Endothelial cell of umbilical vein (primary cell): ENCODE results near the gene RAI1. TPM values are rescaled to one million over a fixed set of nuclear protein-coding genes. Genes with fewer than 3 reads are reported as not detected.

Experiments used
- BruUV-seq: library from RNA; stranded (reverse); fragments of 400-500 nt; replicated peaks from 2 replicates; lab custom pipeline; 2021; lab: Mats Ljungman, UMichigan
- CTCF ChIA-PET: fragments of 300-600, 350-600 bp; sonication (Branson Sonifier 250); formaldehyde crosslinking; loops from one replicate; lab custom pipeline; 2021; ENCODE audit warnings: antibody characterized with exemption, inconsistent platforms; lab: Charles Lee
- POLR2A ChIA-PET: fragments of 300-600, 350-600 bp; sonication (Branson Sonifier 250); formaldehyde crosslinking; loops from one replicate; lab custom pipeline; 2021; ENCODE audit warnings: antibody characterized with exemption, inconsistent platforms; lab: Charles Lee
- DNase-seq: peaks from one replicate; pipeline ENCODE4 v3.0.0-alpha.2; 2011; ENCODE audit warnings: low read depth, low spot score
- FAIRE-seq: peaks from 2 replicates; lab custom pipeline; 2011; peaks lifted over from hg19 to GRCh38; lab: Jason Lieb, UNC
- H2AFZ ChIP-seq: 2 replicates; pipeline ENCODE4 v1.6.0; 2012; ENCODE audit warnings: low read depth, low read length, control low read depth, inconsistent platforms
- H3K27ac ChIP-seq: 2 replicates; pipeline ENCODE4 v1.5.1; 2011; ENCODE audit warnings: low read depth, mild to moderate bottlenecking, control low read depth, low read length, moderate library complexity; ENCODE audit not compliant: insufficient read depth
- H3K27me3 ChIP-seq, 2 experiments: 2 replicates each; pipeline versions ENCODE4 v1.6.0 to v1.6.1; 2011; ENCODE audit warnings: low read length in 2 of 2, mixed read lengths in 1 of 2; ENCODE audit not compliant: control insufficient read depth in 2 of 2, insufficient read depth in 2 of 2
- H3K36me3 ChIP-seq, 2 experiments: 2 replicates in 1 of 2; 3 replicates in 1 of 2; pipeline ENCODE4 v1.5.1; 2011; ENCODE audit warnings: low read length in 2 of 2, mild to moderate bottlenecking in 1 of 2, moderate library complexity in 1 of 2; ENCODE audit not compliant: control insufficient read depth in 2 of 2, insufficient read depth in 2 of 2; ENCODE audit errors: extremely low read depth in 1 of 2
- H3K4me1 ChIP-seq: 3 replicates; pipeline ENCODE4 v1.5.1; 2011; ENCODE audit warnings: mild to moderate bottlenecking, low read length; ENCODE audit not compliant: control insufficient read depth, insufficient read depth; ENCODE audit errors: extremely low read depth
- H3K4me2 ChIP-seq: 2 replicates; pipeline ENCODE4 v1.6.1; 2011; ENCODE audit warnings: low read length, control low read depth, mixed read lengths; ENCODE audit not compliant: insufficient read depth
- H3K4me3 ChIP-seq, 3 experiments: fragments of 200-600 bp in 1 of 3; sonication (generic), shearing (Covaris generic) in 1 of 3; replicated peaks in 1 of 3; 2 replicates each; pipeline ENCODE4 v1.5.1; 2011 to 2016; ENCODE audit warnings: control low read depth in 3 of 3, low read length in 3 of 3, mild to moderate bottlenecking in 2 of 3, inconsistent platforms in 1 of 3, low read depth in 1 of 3, moderate library complexity in 1 of 3; ENCODE audit not compliant: insufficient read depth in 1 of 3
- H3K79me2 ChIP-seq: 2 replicates; pipeline ENCODE4 v1.6.0; 2012; ENCODE audit warnings: low read length, inconsistent platforms; ENCODE audit not compliant: control insufficient read depth, insufficient read depth
- H3K9ac ChIP-seq: replicated peaks from 2 replicates; pipeline ENCODE3; 2011; ENCODE audit warnings: low read length, control low read depth; ENCODE audit not compliant: insufficient read depth; ENCODE audit errors: extremely low read depth
- H3K9me1 ChIP-seq: replicated peaks from 3 replicates; pipeline ENCODE4 v1.6.0; 2011; ENCODE audit warnings: mild to moderate bottlenecking, low read length; ENCODE audit not compliant: control insufficient read depth, insufficient read depth; ENCODE audit errors: extremely low read depth
- H3K9me3 ChIP-seq: replicated peaks from 2 replicates; pipeline ENCODE4 v1.5.1; 2012; ENCODE audit warnings: low read length, inconsistent platforms; ENCODE audit not compliant: control insufficient read depth, insufficient read depth
- H4K20me1 ChIP-seq: replicated peaks from 2 replicates; pipeline ENCODE3; 2011; ENCODE audit warnings: mild to moderate bottlenecking, low read length; ENCODE audit not compliant: control insufficient read depth, insufficient read depth; ENCODE audit errors: extremely low read depth
- EZH2 ChIP-seq: IDR thresholded peaks from 2 replicates; pipeline ENCODE4 v1.6.1; 2012; ENCODE audit warnings: borderline replicate concordance, low read depth, mild to moderate bottlenecking, moderate library complexity, low read length, inconsistent platforms; ENCODE audit not compliant: severe bottlenecking
- FOS ChIP-seq: IDR thresholded peaks from 2 replicates; pipeline ENCODE4 v1.6.1; 2011; ENCODE audit warnings: mild to moderate bottlenecking, low read length, moderate library complexity, borderline replicate concordance; ENCODE audit not compliant: insufficient read depth
- GATA2 ChIP-seq: IDR thresholded peaks from 2 replicates; pipeline ENCODE4 v1.7.0; 2011; ENCODE audit warnings: low read depth, mild to moderate bottlenecking, moderate library complexity, mixed read lengths, low read length; ENCODE audit not compliant: insufficient read length, insufficient read depth
- JUN ChIP-seq: IDR thresholded peaks from 2 replicates; pipeline ENCODE4 v1.6.1; 2011; ENCODE audit warnings: borderline replicate concordance, low read depth; ENCODE audit not compliant: insufficient read length, insufficient read depth
- MYC ChIP-seq: IDR thresholded peaks from one replicate; pipeline ENCODE4 v1.6.1; 2011; ENCODE audit warnings: mild to moderate bottlenecking, low read depth, low read length
- POLR2A ChIP-seq: IDR thresholded peaks from 2 replicates; pipeline ENCODE4 v1.6.1; 2012; ENCODE audit warnings: low read depth, mild to moderate bottlenecking, control low read depth, low read length
- POLR2AphosphoS5 ChIP-seq: IDR thresholded peaks from 2 replicates; pipeline ENCODE4 v1.6.1; 2012; ENCODE audit warnings: low read depth, mild to moderate bottlenecking, control low read depth, low read length, moderate library complexity; ENCODE audit not compliant: insufficient read depth
- dilution Hi-C: fragments of 300-500 bp; cut with MboI; formaldehyde crosslinking; loops from one replicate; pipeline ENCODE4 v1.15.0; 2019; ENCODE audit warnings: low sequenced_read_pairs; ENCODE audit not compliant: extremely low pct_ligation_motif_present
- intact Hi-C: fragments of 100-400 bp; cut with micrococcal nuclease; formaldehyde crosslinking; loops from one replicate; pipeline ENCODE4 v1.10.0; 2022
- polyA plus RNA-seq, 4 experiments: library from polyadenylated mRNA; depleted of rRNA in 3 of 4; stranded (reverse) in 3 of 4; unstranded in 1 of 4; fragments of >200 nt; gene quantifications; 2 replicates each; pipeline versions ENCODE4 v1.2.1 to v1.2.3, GENCODE V29; 2011 to 2012; ENCODE audit warnings: missing spikeins in 1 of 4
- total RNA-seq: library from RNA; stranded (reverse); gene quantifications from 2 replicates; pipeline ENCODE4 v1.2.3, GENCODE V29; 2021
- TF ChIP-seq, protein P1 (sequence below), 2 donors: IDR thresholded peaks; 1 replicate in 1 of 2; 2 replicates in 1 of 2; pipeline ENCODE4 v1.5.1; 2011; ENCODE audit warnings: low read length in 2 of 2, mild to moderate bottlenecking in 2 of 2, moderate library complexity in 2 of 2, control low read depth in 1 of 2, inconsistent platforms in 1 of 2, low read depth in 1 of 2; ENCODE audit not compliant: insufficient read depth in 1 of 2; ENCODE audit errors: extremely low read depth in 1 of 2
- TF ChIP-seq, protein P2 (sequence below): IDR thresholded peaks from 2 replicates; pipeline ENCODE4 v1.6.1; 2011; ENCODE audit not compliant: insufficient read depth, insufficient read length

Gene RAI1
- total and polyA plus RNA-seq, 2 donors (not counting 3 experiments of a cell fraction or from before 2014, with no cell fraction given): 7.8 to 43.3 TPM

DNA sequence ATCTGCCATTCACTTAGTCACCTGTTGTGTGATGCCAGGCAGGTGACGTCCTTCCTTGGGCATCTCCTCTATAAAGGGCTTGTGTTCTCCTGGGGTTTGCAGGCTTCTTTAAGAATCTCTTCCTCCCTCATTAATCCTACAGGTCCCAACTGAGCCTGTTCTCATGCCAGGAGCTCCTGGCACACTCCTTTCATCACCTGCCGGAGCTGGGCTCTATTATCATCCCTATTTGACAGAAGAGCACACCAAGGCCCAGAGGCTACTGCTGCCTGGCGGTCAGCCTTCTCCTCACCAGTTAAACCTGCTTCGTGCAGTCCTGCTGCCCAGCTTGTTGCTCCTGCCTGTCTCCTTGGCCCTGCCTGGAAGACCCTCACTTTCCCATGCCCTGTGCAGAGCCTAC, 51.2 kb downstream of the RAI1 start:
- POLR2A ChIA-PET: no interaction called here
- DNase-seq: no peak
- Histone ChIP-seq H4K20me1 (no peaks in the 10 kb centered on the region), H3K79me2 (peaks cover 65% of the 10 kb centered on the region), H3K9me3 (no peaks in the 10 kb centered on the region), H3K27me3 (no peaks in the 10 kb centered on the region), H3K4me1 (peaks cover under 1% of the 10 kb centered on the region), H3K36me3 (no peaks in the 10 kb centered on the region), H3K9ac (no peak overlapping the region), H3K4me3 (no peak overlapping the region), H2AFZ (no peak overlapping the region), H3K27ac (no peak overlapping the region), H3K9me1 (no peaks in the 10 kb centered on the region), H3K4me2 (no peak overlapping the region)
- no TSS peak for BruUV-seq
- no peak for TF ChIP-seq JUN
- no peak for TF ChIP-seq POLR2AphosphoS5
- no peak for TF ChIP-seq POLR2A
- no peak for TF ChIP-seq MYC
- TF ChIP-seq FOS: no peak
- TF ChIP-seq, protein P1, sequence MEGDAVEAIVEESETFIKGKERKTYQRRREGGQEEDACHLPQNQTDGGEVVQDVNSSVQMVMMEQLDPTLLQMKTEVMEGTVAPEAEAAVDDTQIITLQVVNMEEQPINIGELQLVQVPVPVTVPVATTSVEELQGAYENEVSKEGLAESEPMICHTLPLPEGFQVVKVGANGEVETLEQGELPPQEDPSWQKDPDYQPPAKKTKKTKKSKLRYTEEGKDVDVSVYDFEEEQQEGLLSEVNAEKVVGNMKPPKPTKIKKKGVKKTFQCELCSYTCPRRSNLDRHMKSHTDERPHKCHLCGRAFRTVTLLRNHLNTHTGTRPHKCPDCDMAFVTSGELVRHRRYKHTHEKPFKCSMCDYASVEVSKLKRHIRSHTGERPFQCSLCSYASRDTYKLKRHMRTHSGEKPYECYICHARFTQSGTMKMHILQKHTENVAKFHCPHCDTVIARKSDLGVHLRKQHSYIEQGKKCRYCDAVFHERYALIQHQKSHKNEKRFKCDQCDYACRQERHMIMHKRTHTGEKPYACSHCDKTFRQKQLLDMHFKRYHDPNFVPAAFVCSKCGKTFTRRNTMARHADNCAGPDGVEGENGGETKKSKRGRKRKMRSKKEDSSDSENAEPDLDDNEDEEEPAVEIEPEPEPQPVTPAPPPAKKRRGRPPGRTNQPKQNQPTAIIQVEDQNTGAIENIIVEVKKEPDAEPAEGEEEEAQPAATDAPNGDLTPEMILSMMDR (IDR thresholded peaks at IDR 0.05; ENCODE audit: extremely low read depth in 1 of 2, insufficient read depth in 1 of 2, low read depth in 1 of 2, low read length in 2 of 2): no peak
- TF ChIP-seq, protein P2, sequence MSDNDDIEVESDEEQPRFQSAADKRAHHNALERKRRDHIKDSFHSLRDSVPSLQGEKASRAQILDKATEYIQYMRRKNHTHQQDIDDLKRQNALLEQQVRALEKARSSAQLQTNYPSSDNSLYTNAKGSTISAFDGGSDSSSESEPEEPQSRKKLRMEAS: no peak
- TF ChIP-seq GATA2: no peak
- TF ChIP-seq EZH2: no peak
- CTCF ChIA-PET: no interaction called here
- dilution Hi-C loops: no loop called here
- intact Hi-C loops: loop anchor here (5.0 kb wide), 1 partner anchor 185 kb away; no protein-coding TSS in a partner anchor
- no peak for FAIRE-seq
